SK-N-SH (cell line): ENCODE data around the gene DNAL4. TPM values are rescaled to one million over a fixed set of nuclear protein-coding genes. Genes with fewer than 3 reads are reported as not detected.

Source experiments
- CTCF ChIA-PET: fragments of 300-600, 350-600 bp; formaldehyde crosslinking; extraction: SDS; loops from one replicate; lab custom pipeline; 2021; lab: Yijun Ruan, JAX
- POLR2A ChIA-PET: fragments of 350-600 bp; sonication (Branson Sonifier 250); formaldehyde crosslinking; extraction: SDS; loops from one replicate; lab custom pipeline; 2020; ENCODE audit warnings: antibody characterized with exemption, inconsistent platforms; lab: Yijun Ruan, JAX
- DNase-seq: peaks from one replicate; pipeline ENCODE4 v3.0.0; 2012
- H2AFZ ChIP-seq: fragments of 200-600 bp; sonication (generic); 2 replicates; pipeline ENCODE4 v1.8.1; 2016; ENCODE audit warnings: antibody characterized with exemption, mild to moderate bottlenecking, low read depth
- H3F3A ChIP-seq: fragments of 200-600 bp; sonication (generic); replicated peaks from 2 replicates; pipeline ENCODE3; 2016; ENCODE audit warnings: antibody characterized with exemption, mild to moderate bottlenecking; ENCODE audit not compliant: insufficient read depth
- H3K27ac ChIP-seq, 2 experiments: fragments of 200-500 bp in 1 of 2; fragments of 200-600 bp in 1 of 2; sonication (Bioruptor generic) in 1 of 2; sonication (generic), shearing (Covaris generic) in 1 of 2; 2 replicates each; pipeline versions ENCODE4 v1.5.1 to v1.6.1; 2014 to 2016; ENCODE audit warnings: low read depth in 2 of 2, inconsistent platforms in 1 of 2, low read length in 1 of 2, mild to moderate bottlenecking in 1 of 2, mixed read lengths in 1 of 2
- H3K27me3 ChIP-seq: fragments of 200-600 bp; sonication (generic), shearing (Covaris generic); 2 replicates; pipeline ENCODE4 v1.6.1; 2016; ENCODE audit warnings: mixed run types; ENCODE audit not compliant: insufficient read depth
- H3K36me3 ChIP-seq, 2 experiments: fragments of 200-500 bp in 1 of 2; fragments of 200-600 bp in 1 of 2; sonication (Bioruptor generic) in 1 of 2; sonication (generic) in 1 of 2; replicated peaks in 1 of 2; 2 replicates each; pipeline versions ENCODE3 to v1.5.1; 2014 to 2016; ENCODE audit warnings: low read length in 1 of 2, mild to moderate bottlenecking in 1 of 2; ENCODE audit not compliant: insufficient read depth in 2 of 2, control insufficient read depth in 1 of 2
- H3K4me1 ChIP-seq, 2 experiments: fragments of 200-500 bp in 1 of 2; fragments of 200-600 bp in 1 of 2; sonication (Bioruptor generic) in 1 of 2; sonication (generic), shearing (Covaris generic) in 1 of 2; 2 replicates each; pipeline versions ENCODE4 v1.5.1 to v1.6.1; 2014 to 2016; ENCODE audit warnings: low read depth in 1 of 2, low read length in 1 of 2, mixed run types in 1 of 2; ENCODE audit not compliant: insufficient read depth in 2 of 2, control insufficient read depth in 1 of 2
- H3K4me2 ChIP-seq: fragments of 200-600 bp; sonication (generic), shearing (Covaris generic); 2 replicates; pipeline ENCODE4 v1.6.1; 2017; ENCODE audit warnings: mixed run types
- H3K4me3 ChIP-seq, 2 experiments: fragments of 200-500 bp in 1 of 2; fragments of 200-600 bp in 1 of 2; sonication (Bioruptor generic) in 1 of 2; sonication (generic), shearing (Covaris generic) in 1 of 2; 2 replicates each; pipeline versions ENCODE4 v1.5.1 to v1.8.1; 2014 to 2016; ENCODE audit warnings: low read depth in 2 of 2, inconsistent platforms in 1 of 2, low read length in 1 of 2, mild to moderate bottlenecking in 1 of 2, mixed read lengths in 1 of 2, moderate library complexity in 1 of 2
- H3K79me2 ChIP-seq: fragments of 200-600 bp; sonication (generic); 2 replicates; pipeline ENCODE4 v1.8.1; 2017; ENCODE audit warnings: mild to moderate bottlenecking; ENCODE audit not compliant: insufficient read depth
- H3K9ac ChIP-seq: fragments of 200-600 bp; sonication (generic); 2 replicates; pipeline ENCODE4 v1.6.1; 2017; ENCODE audit warnings: mixed run types
- H3K9me2 ChIP-seq: fragments of 200-600 bp; sonication (generic); 2 replicates; pipeline ENCODE4 v1.6.1; 2017; ENCODE audit warnings: mixed run types
- H3K9me3 ChIP-seq: fragments of 200-600 bp; sonication (generic); 2 replicates; pipeline ENCODE4 v1.6.1; 2017; ENCODE audit warnings: mixed run types, mild to moderate bottlenecking, moderate library complexity
- H4K20me1 ChIP-seq: fragments of 200-600 bp; sonication (generic); 2 replicates; pipeline ENCODE4 v1.6.1; 2017; ENCODE audit warnings: mild to moderate bottlenecking, mixed run types; ENCODE audit not compliant: insufficient read depth
- EP300 ChIP-seq, 2 experiments: IDR thresholded peaks; 2 replicates each; pipeline versions ENCODE4 v1.4.0 to v1.6.1; 2012; ENCODE audit warnings: borderline replicate concordance in 1 of 2, low read depth in 1 of 2, low read length in 1 of 2
- EZH2phosphoT487 ChIP-seq: fragments of 200-600 bp; sonication (generic); IDR thresholded peaks from 2 replicates; pipeline ENCODE4 v1.6.1; 2017; ENCODE audit warnings: low read depth, mixed run types, mild to moderate bottlenecking, antibody characterized with exemption, moderate library complexity, borderline replicate concordance
- FOXJ3 ChIP-seq: sonication (generic); formaldehyde crosslinking; IDR thresholded peaks from 2 replicates; pipeline ENCODE4 v1.5.1; 2020; ENCODE audit warnings: mild to moderate bottlenecking, missing genetic modification reagents
- FOXM1 ChIP-seq: IDR thresholded peaks from 2 replicates; pipeline ENCODE4 v1.4.0; 2012; ENCODE audit warnings: low read depth, mild to moderate bottlenecking
- GABPA ChIP-seq: IDR thresholded peaks from 2 replicates; pipeline ENCODE4 v1.4.0; 2012; ENCODE audit warnings: low read depth, mild to moderate bottlenecking
- GATA2 ChIP-seq: sonication (generic); formaldehyde crosslinking; IDR thresholded peaks from 2 replicates; pipeline ENCODE4 v1.5.0; 2020; ENCODE audit warnings: mild to moderate bottlenecking, missing genetic modification reagents
- MXI1 ChIP-seq: IDR thresholded peaks from 2 replicates; pipeline ENCODE4 v1.6.1; 2012; ENCODE audit warnings: mild to moderate bottlenecking, low read depth, low read length, improper control_type of control experiment
- NRF1 ChIP-seq: IDR thresholded peaks from 2 replicates; pipeline ENCODE4 v1.6.1; 2012; ENCODE audit warnings: low read depth, mild to moderate bottlenecking, low read length
- PBX3 ChIP-seq: IDR thresholded peaks from 2 replicates; pipeline ENCODE4; 2012
- POLR2AphosphoS5 ChIP-seq: IDR thresholded peaks from 2 replicates; pipeline ENCODE4 v1.6.1; 2012; ENCODE audit warnings: low read depth, low read length
- RCOR1 ChIP-seq: fragments of 150-350 bp; IDR thresholded peaks from 2 replicates; pipeline ENCODE4 v1.6.1; 2017; ENCODE audit warnings: antibody characterized with exemption, low read length
- RFX5 ChIP-seq: IDR thresholded peaks from 2 replicates; pipeline ENCODE4 v1.6.1; 2012; ENCODE audit warnings: mild to moderate bottlenecking, improper control_type of control experiment, low read length
- SIN3A ChIP-seq: IDR thresholded peaks from 2 replicates; pipeline ENCODE4 v1.6.1; 2012; ENCODE audit warnings: low read depth, mild to moderate bottlenecking, low read length, moderate library complexity, borderline replicate concordance
- TCF12 ChIP-seq: IDR thresholded peaks from 2 replicates; pipeline ENCODE4 v1.4.0; 2012
- TEAD4 ChIP-seq: IDR thresholded peaks from 2 replicates; pipeline ENCODE4 v1.4.0; 2012; ENCODE audit warnings: mild to moderate bottlenecking, borderline replicate concordance; ENCODE audit not compliant: insufficient read depth
- YY1 ChIP-seq: IDR thresholded peaks from 2 replicates; pipeline ENCODE4 v1.4.0; 2012; ENCODE audit warnings: low read depth, mild to moderate bottlenecking
- ZBTB33 ChIP-seq: IDR thresholded peaks from 2 replicates; pipeline ENCODE4 v1.4.0; 2012; ENCODE audit warnings: low read depth, borderline replicate concordance
- WGBS: methylation state at CpG from one replicate; pipeline ENCODE4 v1.1.6; 2017; ENCODE audit warnings: low lambda C conversion rate; 5-methylcytosine and 5-hydroxymethylcytosine counted together
- polyA plus RNA-seq, 3 experiments: library from polyadenylated mRNA; depleted of rRNA; stranded (reverse); fragments of >200 nt; gene quantifications; 2 replicates each; pipeline ENCODE4 v1.2.3, GENCODE V29; 2012

The DNAL4 gene
- polyA plus RNA-seq, 1 of the 3 experiments (the other 2 are of a cell fraction): 15.1 TPM

- TF ChIP-seq EP300 (IDR thresholded peaks at IDR 0.05; ENCODE audit: borderline replicate concordance in 1 of 2, low read depth in 1 of 2, low read length in 1 of 2): no peak
- no peak for TF ChIP-seq RFX5
Observed at GRCh38 chr22:38823637-38824036, 29.7 kb upstream of the DNAL4 start (continued).

DNA sequence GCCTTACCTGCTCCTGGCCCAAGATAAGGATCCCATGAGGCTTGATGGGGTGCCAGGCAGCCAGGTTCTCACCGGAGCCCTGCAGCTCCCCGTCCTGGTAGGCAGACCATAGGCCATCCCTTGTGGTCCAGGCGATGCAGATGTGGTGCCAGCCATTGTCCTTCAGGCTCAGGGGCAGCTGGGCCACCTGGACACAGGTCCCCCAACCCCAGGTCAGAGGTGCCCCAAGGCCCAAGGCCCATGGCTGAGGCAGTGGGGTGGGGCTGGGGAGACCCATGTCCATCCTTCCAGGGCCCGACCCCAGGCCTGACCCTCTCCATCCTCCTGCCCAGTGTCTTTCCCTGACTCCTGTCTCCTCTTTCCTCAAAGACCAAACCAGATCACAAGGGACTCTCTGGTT, 29.1 kb upstream of the DNAL4 start:
- H3K4me2 ChIP-seq: no peak overlapping the region
- no peaks in the 10 kb centered on the region for H3K9me2 ChIP-seq
- no peak overlapping the region for H3K4me3 ChIP-seq
- no peak overlapping the region for H3K27ac ChIP-seq
- H3K9ac ChIP-seq: no peak overlapping the region
- H3K9me3 ChIP-seq: no peaks in the 10 kb centered on the region
- CTCF ChIA-PET: no interaction called here
- no peaks in the 10 kb centered on the region for H3F3A ChIP-seq
- H3K79me2 ChIP-seq: no peaks in the 10 kb centered on the region
- no peaks in the 10 kb centered on the region for H3K4me1 ChIP-seq
- H2AFZ ChIP-seq: no peak overlapping the region
- no peaks in the 10 kb centered on the region for H3K36me3 ChIP-seq
- H4K20me1 ChIP-seq: no peaks in the 10 kb centered on the region
- no peaks in the 10 kb centered on the region for H3K27me3 ChIP-seq
- no CpG with 5 or more reads among the region's 4 CpGs for WGBS
- TF ChIP-seq POLR2AphosphoS5: no peak
- no peak for TF ChIP-seq PBX3
- TF ChIP-seq RCOR1: no peak
- no peak for TF ChIP-seq TEAD4
- no peak for TF ChIP-seq TCF12
- no peak for TF ChIP-seq GABPA
- no peak for TF ChIP-seq FOXM1
- no peak for TF ChIP-seq MXI1
- TF ChIP-seq NRF1: no peak
- TF ChIP-seq ZBTB33: no peak
- TF ChIP-seq FOXJ3: no peak
- no peak for TF ChIP-seq RFX5
- no peak for TF ChIP-seq SIN3A
- TF ChIP-seq GATA2 (CRISPR knock-in tag): no peak
- no peak for DNase-seq
- POLR2A ChIA-PET: no interaction called here

DNA sequence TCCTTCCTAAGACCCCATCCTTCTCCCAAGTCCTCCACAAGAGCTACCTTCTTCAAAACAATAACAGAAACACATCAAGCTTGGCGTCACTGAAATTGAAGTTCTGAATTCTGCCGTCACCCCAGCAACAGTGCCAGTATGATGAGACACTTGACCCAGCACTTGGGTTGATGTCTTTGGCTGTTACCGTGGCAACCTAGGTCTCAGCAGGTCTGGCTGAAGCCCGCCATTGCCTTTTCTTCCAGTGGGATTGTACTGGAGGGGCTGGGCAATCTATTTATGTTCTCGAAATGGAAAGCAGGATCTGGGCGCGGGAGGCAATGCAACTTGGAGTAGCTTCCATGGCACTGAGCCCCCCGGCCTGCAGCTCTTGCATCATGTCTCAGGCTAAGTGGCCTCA, 26.1 kb upstream of the DNAL4 start:
- Histone ChIP-seq H3K36me3 (no peaks in the 10 kb centered on the region), H3K4me2 (no peak overlapping the region), H3K9ac (no peak overlapping the region), H3K27ac (no peak overlapping the region), H3K9me3 (no peaks in the 10 kb centered on the region), H3K79me2 (no peaks in the 10 kb centered on the region), H3K4me1 (no peaks in the 10 kb centered on the region), H4K20me1 (no peaks in the 10 kb centered on the region), H3F3A (no peaks in the 10 kb centered on the region), H3K9me2 (no peaks in the 10 kb centered on the region), H3K27me3 (no peaks in the 10 kb centered on the region), H2AFZ (no peak overlapping the region), H3K4me3 (no peak overlapping the region)
- no peak for DNase-seq
- CTCF ChIA-PET: interaction anchor here (1.0 kb wide), 1 partner anchor 16 kb away, joined by 3 read pairs; no protein-coding TSS in a partner anchor
- WGBS: 53% methylated on average over 3 of the region's 8 CpGs
- POLR2A ChIA-PET: no interaction called here
- no peak for TF ChIP-seq NRF1
- TF ChIP-seq SIN3A: no peak
- no peak for TF ChIP-seq YY1
- no peak for TF ChIP-seq POLR2AphosphoS5
- no peak for TF ChIP-seq EZH2phosphoT487
